NCI-H2107 treated with DMSO at 0.1 percent for 48 hours (cell line): ENCODE results near the gene NR3C1.
A peak's percentile ranks its signal among the peaks of the same experiment; 100 is the strongest.
"Not testable (repeated sequence)": the region's sequence is repeated elsewhere in the genome, so short reads cannot be mapped to it uniquely, and the experiment has no call there.

Source experiments
- DNase-seq: peaks from one replicate; lab custom pipeline; 2025; ENCODE audit not compliant: unreplicated experiment; lab: John Stamatoyannopoulos, UW

The NR3C1 gene

DNA sequence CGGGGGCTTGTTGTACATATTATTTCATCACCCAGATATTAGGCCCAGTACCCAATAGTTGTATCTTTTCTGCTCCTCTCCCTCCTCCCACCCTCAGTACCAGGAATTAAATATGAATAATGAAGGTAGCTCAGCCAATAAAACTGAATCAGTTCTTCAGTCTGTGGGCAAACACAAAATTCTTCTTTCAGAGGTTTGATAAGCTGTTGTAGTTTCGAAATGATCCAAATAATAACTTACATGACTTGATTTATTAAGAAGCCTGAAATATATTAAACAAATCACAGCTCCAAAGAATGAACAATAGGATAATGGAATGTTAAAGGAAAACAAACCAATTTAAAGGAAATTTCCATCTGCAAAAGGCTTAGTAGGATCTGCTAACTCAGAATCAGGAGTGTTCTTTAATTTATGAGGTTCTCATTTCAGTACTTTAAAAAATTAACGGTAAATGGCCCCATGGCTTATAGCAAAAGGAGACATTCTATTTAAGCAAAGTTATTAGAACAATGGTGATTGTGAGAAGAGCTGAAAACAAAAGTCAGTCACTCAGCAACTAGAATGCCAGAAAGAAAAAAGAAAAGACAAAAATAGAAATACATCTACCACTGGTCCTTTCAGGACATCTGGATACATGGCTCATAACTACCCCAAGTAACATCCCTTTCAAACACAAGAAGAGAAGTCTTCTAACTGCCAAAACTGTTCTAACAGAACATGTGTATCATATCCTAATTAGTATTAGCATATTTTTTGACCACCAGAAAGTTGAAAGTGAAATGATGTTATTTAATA, 62.4 kb downstream of the NR3C1 start:
- DNase-seq = no peak

DNA sequence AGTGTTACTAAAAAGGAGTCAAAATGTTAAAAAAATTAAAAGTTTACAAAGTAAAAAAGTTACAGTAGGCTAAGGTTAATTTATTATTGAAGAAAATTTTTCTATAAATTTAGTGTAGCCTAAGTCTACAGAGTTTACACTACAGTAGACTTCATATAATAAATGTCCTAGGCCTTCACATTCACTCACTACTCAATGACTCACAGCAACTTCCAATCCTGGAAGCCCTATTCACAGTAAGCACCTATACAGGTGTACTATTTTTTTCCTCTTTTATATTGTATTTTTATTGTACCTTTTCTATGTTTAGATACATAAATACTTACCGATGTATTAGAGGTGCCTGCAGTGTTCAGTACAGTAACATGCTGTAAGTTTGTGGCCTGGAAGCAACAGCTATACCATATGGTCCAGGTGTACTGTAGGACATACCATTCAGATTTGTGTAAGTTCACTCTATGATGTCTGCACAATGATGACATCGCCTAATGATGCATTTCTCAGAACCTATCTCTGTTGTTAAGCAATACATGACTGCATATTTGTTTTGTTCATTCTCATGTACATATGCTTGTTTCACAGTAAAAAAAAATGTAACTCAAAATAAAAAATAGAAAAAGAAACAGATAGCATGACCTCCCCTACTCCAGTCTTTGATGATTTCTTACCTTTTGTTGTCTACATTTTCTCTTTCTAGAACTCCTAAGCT, 64.7 kb downstream of the NR3C1 start:
- no peak for DNase-seq

DNA sequence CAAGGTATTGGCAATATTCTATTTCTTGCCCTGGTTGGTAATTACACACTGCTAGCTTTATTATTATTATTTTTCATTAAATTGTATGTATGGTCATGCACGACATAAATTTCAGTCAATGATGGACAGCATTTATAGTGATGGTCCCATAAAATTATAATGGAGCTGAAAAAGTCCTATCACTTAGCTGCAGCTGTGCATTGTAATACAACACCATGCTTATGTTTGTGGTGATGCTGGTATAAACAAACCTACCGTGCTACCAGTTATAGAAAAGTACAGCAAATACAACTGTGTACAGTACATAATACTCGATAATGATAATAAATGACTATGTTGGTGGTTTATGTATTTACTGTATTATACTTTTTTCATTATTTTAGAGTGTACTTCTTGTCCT, 65.5 kb downstream of the NR3C1 start:
- peak; percentile 23 for DNase-seq

DNA sequence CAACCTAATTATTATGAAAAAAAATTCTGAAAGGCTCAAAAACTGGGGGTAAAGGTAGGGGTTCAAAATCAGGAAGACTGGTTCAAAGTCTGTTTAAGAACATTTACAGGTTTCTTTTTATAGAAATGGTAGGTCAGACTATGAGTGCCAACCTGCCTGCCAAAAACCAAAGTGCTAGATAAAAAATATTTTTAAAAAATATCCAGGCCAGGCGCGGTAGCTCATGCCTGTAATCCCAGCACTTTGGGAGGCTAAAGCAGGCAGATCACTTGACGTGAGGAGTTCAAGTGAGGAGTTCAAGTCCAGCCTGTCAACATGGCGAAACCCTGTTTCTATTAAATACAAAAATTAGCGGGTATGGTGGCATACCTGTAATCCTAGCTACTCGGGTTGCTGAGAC, 67.0 kb downstream of the NR3C1 start:
- DNase-seq = no peak

DNA sequence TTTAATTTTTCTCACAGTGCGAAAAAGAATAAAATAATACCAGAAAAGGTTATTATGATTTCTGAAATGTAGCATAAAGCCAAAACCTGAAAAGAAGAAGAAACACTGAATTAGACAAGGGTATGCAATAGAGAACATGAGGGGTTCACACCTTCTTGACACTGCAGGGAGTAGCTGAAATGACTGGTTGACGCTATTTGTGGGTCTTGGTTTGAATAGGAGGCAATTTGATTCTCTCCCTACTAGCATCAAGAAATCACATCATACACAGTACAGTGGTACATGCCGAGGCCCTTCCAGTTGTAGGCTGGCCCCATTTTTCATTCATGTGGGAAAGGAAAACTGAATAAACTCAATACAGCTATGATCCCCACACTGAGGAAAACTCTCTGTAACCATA, 68.6 kb downstream of the NR3C1 start:
- DNase-seq = no peak

DNA sequence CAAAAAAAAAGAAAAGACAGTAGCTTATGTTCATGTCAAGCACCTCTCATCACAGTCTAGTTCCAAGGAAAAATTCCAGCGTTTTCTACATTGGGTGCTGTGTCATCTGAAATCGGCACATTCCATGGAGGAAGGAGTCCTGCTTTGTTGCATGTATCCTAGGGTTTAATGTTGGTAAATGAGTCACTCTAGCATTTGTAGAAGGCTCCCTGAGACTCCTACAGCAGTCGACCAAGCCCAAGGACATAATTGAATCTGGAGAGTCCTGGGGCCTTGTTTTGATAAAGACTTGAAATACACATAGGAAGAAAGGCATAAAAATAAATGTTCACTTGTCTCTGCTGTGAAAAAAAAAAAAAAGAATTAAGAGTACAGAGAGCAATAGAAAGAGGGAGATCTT, 69.1 kb downstream of the NR3C1 start:
- not testable (repeated sequence) for DNase-seq

DNA sequence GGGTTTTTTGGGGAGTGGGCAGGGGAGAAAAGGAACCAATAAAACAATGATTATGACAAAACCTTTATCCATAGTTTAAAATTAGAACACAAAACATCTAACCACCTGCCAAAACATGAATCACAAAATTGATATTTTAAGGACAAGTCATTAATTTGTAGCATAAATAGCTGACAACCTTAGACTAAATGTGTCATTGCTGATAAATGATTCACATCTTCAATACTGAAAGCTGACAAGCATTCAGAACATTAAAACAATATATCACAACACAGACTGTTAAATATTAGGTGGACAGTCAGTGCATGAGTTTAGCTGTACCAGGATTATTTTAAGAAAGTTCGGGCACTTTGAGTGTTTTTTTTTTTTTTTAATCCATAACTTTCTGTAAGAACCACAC, 71.5 kb downstream of the NR3C1 start:
- DNase-seq = no peak

DNA sequence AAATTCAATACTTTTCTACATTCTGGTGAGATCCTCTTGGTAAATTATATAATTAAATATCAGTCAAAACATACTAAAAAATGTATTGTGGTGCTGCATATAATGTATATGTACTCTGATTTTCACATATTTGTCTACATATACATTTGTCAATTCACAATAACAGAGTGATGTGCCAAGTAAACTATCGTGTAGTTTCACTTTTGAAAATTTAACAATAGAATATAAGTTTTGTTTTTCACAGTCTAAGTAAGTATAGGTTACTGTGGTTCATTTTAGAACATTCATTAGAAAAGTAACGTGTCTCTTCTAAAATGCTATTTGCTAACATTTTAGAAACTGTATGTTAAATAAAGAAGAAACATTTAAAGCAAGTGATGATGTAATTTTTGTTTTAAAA, 73.6 kb downstream of the NR3C1 start:
- no peak for DNase-seq

DNA sequence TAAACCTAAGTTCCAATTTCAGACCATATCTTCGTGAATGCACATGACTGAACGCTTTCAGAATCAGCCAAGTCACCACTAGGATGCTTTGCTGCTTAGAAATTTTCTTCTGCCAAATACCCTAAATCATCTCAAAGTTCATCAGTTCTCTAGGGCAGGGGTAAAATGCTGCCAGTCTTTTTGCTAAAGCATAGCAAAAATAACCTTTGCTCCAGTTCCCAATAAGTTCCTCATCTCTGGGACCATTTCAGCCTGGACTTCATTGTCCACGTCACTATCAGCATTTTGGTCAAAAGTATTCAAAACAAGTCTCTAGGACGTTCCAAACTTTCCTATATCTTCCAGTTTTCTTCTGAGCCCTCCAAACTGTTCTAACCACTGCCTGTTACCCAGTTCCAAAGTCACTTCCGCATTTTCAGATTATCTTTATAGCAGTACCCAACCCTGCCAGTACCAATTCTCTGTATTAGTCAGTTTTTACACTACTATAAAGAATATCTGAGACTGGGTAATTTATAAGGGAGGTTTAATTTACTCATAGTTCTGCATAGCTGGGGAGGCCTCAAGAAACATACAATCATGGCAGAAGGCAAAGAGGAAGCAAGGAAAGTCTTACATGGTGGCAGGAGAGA, 74.8 kb downstream of the NR3C1 start:
- DNase-seq = no peak

DNA sequence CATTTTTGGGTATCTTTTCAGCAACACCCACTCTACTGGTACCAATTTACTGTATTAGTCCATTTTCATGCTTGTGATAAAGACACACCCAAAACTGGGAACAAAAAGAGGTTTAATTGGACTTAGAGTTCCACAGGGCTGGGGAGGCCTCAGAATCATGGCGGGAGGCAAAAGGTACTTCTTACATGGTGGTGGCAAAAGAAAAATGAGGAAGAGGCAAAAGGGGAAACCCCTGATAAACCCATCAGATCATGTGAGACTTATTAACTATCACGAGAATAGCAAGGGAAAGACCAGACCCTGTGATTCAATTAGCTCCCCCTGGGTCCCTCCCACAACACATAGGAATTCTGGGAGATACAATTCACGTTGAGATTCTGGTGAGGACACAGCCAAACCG, 78.4 kb downstream of the NR3C1 start:
- not testable (repeated sequence) for DNase-seq

DNA sequence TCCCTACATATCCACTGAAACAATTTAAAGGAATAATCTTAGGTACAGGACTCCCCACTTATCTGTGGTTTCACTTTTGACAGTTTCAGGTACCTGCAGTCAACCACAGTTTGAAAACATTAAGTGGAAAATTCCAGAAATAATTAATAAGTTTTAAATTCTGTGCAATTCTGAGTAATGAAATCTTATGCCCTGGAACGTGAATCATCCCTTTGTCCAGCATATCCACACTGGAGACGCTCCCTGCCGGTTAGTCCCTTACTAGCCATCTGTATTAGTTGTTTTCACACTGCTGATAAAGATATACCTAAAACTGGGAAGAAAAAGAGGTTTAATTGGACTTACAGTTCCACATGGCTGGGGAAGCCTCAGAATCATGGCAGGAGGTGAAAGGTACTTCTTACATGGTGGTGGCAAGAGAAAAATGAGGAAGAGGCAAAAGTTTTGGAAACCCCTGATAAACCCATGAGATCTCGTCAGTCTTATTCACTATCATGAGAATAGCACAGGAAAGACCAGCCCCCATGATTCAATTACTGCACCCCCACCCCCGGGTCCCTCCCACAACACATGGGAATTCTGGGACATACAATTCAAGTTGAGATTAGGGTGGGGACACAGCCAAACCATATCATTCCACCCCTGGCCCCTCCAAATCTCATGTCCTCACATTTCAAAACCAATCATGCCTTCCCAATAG, 80.4 kb downstream of the NR3C1 start:
- not testable (repeated sequence) for DNase-seq

DNA sequence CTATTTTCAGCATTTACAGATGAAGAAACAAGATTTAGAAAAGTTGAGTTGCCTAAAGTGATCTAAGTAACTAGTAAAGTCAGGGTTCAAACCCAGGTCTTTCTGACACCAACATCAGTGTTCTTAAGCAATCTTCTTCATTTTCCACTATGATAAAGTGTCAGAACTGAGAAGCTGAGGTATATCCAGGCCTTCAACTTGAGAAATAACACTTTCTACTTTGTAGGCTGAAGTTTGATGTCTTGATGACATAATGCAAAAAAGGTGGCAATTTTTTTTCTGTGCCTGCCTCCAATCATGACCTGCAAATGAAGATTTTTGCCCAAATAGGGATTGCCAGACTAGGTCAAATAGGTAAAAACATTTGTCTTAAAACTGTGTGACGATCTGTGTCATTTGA, 81.3 kb downstream of the NR3C1 start:
- DNase-seq = no peak

DNA sequence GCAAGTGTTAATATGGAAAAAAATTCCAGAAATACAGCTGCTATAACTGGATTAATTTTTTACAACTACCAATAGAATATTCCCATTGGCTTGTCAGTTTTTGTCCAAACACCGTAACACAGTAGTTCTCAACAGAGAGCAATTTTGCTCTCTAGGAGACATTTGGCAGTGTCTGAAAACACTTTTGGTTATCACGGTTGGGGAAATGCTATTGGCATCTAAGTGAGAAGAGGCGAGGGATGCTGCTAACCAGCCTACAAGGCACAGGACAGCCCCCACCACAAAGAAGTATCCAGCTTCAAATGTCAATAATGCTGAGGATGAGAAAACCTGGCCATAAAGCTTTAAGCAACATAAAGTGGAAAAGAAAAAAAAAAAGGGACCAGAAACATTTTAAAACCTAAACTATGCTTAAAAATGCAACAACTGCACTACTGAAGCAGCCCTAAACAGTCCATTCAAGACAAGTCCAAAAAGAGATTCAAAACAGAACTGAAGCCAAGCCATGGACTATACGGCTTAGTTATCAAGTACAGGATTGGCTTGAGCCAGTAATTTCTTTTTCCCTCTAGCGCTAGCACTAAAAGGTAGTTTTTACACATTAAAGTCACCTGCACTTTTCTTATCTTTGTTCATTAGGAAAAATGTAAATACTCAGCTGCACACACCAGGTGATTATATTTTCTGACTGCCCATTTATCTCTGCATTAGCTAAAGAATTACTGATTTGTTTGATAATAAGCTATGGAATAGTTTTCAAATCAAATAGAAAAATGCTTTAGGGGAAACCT, 83.9 kb downstream of the NR3C1 start:
- no peak for DNase-seq

DNA sequence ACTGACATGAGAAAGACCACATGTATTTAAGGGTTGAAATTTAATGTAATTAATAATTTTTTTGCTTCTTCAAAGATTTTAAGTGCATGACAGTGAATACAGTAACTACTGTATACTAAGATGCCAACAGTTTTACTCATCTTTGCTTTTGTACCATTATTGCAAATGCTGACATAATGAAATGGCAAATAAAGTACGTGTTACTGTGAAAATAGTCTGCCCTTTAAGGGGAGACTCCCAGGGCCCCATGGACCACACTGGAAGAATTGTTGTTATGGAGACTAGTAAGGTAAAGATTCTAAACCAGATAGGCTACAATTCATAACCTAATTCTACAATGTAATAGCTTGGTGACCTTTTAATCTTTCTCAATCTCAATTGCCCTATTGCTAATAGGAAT, 84.7 kb downstream of the NR3C1 start:
- DNase-seq = no peak

DNA sequence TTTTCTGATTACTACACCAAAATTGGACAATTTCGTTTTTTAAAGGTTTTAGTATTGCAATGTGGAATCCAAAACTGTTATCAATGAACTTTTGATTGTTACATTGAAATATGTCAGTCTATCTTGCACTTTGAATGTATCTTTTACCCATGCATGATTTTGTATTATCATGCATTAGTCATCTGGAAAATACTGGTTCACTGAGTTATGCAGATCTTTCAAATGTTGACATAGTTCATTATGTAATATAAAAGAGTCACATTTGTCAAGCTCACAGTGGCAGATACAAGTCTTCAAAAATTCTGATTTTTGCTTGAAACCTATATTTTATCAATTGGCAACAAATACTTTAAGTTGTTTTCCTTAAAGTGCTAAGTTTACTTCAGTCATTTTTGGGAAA, 85.2 kb downstream of the NR3C1 start:
- no peak for DNase-seq

DNA sequence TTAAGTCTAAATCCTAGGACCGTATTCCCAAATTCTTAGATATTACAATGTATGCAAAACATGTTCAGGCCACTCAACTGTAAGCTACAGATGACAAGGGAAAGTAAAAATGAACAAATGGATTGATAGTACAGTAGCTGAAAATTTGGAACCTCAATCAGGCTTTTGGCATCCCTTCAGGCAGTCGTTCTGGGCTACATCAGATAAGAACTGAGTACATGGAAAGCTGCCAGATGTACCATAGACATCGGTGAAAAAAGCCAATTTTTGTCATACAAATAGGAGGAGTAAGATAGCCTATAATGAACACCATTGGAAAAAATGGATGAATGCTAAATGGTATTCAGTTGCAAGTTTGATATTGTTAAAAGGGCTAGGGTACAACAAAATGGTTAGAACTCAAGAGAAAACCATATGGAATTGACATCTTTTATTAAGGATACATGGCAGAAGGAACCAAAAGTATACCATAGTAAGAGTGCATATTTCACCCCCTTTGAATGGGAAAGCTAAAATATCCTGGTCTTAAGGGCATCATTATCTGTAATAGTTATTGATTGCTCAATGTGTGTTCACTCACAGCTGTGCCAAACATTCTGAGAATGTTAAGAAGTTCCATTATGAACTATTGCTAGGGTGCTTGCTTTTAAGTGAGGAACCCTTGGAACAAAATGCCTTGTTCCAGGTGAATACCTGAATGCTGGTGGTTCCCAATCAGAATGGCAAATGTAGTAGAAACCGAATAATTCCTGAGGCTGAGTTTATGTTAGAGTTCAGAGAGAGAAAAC, 86.4 kb downstream of the NR3C1 start:
- no peak for DNase-seq

DNA sequence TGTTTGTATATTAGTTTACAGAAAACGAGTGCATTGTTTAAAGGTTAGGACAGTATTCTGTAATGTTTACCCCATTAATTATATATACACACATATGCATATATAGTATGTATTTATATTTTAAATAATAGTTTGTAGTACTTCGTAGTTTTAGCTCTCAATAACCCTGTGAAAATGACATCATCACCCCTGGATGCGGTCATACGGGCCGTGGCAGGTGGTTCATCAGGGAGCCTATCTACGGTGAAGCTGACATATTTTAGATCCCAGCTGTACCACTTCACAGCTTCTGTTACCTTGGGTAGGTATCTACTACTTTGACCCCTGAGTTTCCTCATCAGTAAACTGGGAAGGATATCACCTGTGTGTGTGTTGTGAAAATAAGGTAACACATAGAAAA, 87.1 kb downstream of the NR3C1 start:
- no peak for DNase-seq

DNA sequence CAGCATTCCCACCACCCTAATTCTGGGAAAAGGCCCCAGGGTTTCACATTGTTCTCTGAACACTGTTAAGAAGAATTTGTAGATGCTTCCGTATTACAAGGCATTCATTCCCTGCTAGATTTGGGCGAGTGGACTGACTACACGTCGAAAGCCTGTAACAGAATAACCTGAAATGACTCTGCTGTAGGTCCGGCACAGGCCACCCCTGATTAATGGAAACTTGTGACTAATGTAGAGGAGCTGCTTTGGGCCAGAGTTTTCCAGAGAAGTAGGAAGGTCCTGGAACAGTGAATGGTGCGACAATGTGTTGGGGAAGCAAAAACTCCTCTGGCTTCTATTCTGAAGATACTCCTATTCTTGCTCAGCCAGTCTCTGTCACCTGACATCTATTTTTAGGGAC, 87.6 kb downstream of the NR3C1 start:
- DNase-seq = no peak

DNA sequence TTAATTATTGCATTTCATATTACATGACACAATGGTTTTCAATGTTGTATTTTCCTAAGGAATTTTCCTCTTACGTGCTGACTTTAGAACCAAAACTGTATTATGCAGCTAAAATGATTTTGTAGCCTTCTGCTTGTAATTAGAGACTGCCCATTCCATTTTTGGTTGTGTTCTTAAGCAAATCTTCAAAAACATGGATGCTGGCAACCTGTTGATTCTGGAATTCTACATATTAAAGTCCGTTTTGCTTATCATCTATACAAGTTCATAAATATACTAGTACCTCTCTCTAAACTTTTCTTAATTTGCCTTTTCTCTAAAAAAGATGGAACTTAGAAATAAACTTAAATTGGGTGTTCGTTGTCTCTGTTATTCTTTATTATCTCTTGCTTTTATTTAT, 88.3 kb downstream of the NR3C1 start:
- no peak for DNase-seq

DNA sequence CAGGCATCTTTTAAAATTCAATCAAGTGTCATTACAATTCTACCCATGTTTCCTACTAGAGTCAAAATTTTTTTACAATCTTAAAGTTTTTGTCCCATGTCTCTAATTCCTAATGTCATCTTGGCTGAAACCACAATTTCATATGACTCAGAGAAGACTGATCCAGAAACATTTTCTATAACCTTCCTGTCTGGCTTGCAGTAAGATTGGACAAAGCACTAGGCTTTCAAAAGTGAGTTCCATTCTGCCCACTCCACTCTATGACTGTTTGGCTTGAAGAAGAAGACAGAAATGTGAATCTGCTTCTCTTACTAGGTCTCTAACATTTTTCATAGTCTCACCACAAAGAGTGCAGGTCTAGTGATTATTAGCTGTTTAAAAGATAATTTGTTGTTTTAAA, 88.8 kb downstream of the NR3C1 start:
- no peak for DNase-seq
